GM12878 (cell line): ENCODE measurements around the gene HJURP. TPM values are rescaled to one million over a fixed set of nuclear protein-coding genes. Genes with fewer than 3 reads are reported as not detected.

Experiments used
- ATAC-seq: fragments of 200-7000 bp; cut with Tn5 transposase; 3 replicates; pipeline ENCODE4 v1.9.1; 2020; ENCODE audit warnings: mild to moderate bottlenecking, moderate library complexity
- BruUV-seq: library from RNA; stranded (reverse); fragments of 400-500 nt; replicated peaks from 2 replicates; lab custom pipeline; 2021; lab: Mats Ljungman, UMichigan
- CTCF ChIA-PET: fragments of 300-600 bp; sonication (Branson Sonifier 250); formaldehyde crosslinking; extraction: SDS; loops from one replicate; lab custom pipeline; 2021; ENCODE audit warnings: inconsistent platforms; lab: Yijun Ruan, JAX
- POLR2A ChIA-PET: fragments of 350-600 bp; formaldehyde crosslinking; extraction: SDS; loops from one replicate; lab custom pipeline; 2021; ENCODE audit warnings: inconsistent platforms; lab: Charles Lee
- RAD21 ChIA-PET: fragments of 300-600 bp; sonication (Branson Sonifier 250); formaldehyde crosslinking; loops from one replicate; lab custom pipeline; 2023; ENCODE audit warnings: antibody characterized with exemption; ENCODE audit not compliant: unreplicated experiment; lab: Charles Lee
- SMC1A ChIA-PET: fragments of 300-600 bp; sonication (Branson Sonifier 250); formaldehyde crosslinking; loops from one replicate; lab custom pipeline; 2023; ENCODE audit not compliant: unreplicated experiment, uncharacterized antibody; lab: Charles Lee
- DNase-seq: peaks from one replicate; pipeline ENCODE4 v3.0.0-alpha.2; 2011; ENCODE audit warnings: low read depth, low spot score
- FAIRE-seq: peaks from 3 replicates; lab custom pipeline; 2011; peaks lifted over from hg19 to GRCh38; lab: Jason Lieb, UNC
- H2AFZ ChIP-seq: 2 replicates; pipeline ENCODE4 v1.6.0; 2011; ENCODE audit warnings: low read depth, low read length, control low read depth; ENCODE audit not compliant: control insufficient read depth
- H3K27ac ChIP-seq: 2 replicates; pipeline ENCODE4 v1.5.1; 2011; ENCODE audit warnings: control low read depth; ENCODE audit not compliant: control insufficient read depth, insufficient read depth
- H3K27me3 ChIP-seq, 2 experiments: replicated peaks in 1 of 2; 2 replicates each; pipeline versions ENCODE4 v1.6.0 to v1.6.1; 2011; ENCODE audit warnings: low read length in 1 of 2; ENCODE audit not compliant: control insufficient read depth in 2 of 2, insufficient read depth in 2 of 2
- H3K36me3 ChIP-seq, 2 experiments: 2 replicates each; pipeline ENCODE4 v1.5.1; 2011; ENCODE audit warnings: low read length in 1 of 2; ENCODE audit not compliant: control insufficient read depth in 2 of 2, insufficient read depth in 2 of 2
- H3K4me1 ChIP-seq: 2 replicates; pipeline ENCODE4 v1.6.1; 2011; ENCODE audit warnings: mild to moderate bottlenecking, low read length, moderate library complexity, mixed read lengths; ENCODE audit not compliant: control insufficient read depth, insufficient read depth
- H3K4me2 ChIP-seq: 2 replicates; pipeline ENCODE4 v1.6.0; 2011; ENCODE audit warnings: control low read depth; ENCODE audit not compliant: control insufficient read depth, insufficient read depth
- H3K4me3 ChIP-seq: fragments of 200-600 bp; sonication (generic); 2 replicates; pipeline ENCODE4 v1.5.1; 2016
- H3K79me2 ChIP-seq: 2 replicates; pipeline ENCODE4 v1.6.0; 2011; ENCODE audit warnings: low read length; ENCODE audit not compliant: control insufficient read depth, insufficient read depth
- H3K9ac ChIP-seq: 2 replicates; pipeline ENCODE4 v1.8.0; 2011; ENCODE audit warnings: low read length, control low read depth, mixed read lengths; ENCODE audit not compliant: control insufficient read depth, insufficient read depth
- H3K9me3 ChIP-seq: replicated peaks from 3 replicates; pipeline ENCODE4 v1.5.1; 2011; ENCODE audit warnings: mild to moderate bottlenecking, low read length; ENCODE audit not compliant: control insufficient read depth, insufficient read depth
- H4K20me1 ChIP-seq: 2 replicates; pipeline ENCODE4 v1.6.0; 2011; ENCODE audit not compliant: control insufficient read depth, insufficient read depth
- BCL3 ChIP-seq: IDR thresholded peaks from 2 replicates; pipeline ENCODE4 v1.6.1; 2011; ENCODE audit warnings: borderline replicate concordance, low read depth, mild to moderate bottlenecking, moderate library complexity, low read length; ENCODE audit not compliant: insufficient read depth, poor library complexity, severe bottlenecking
- BRCA1 ChIP-seq: IDR thresholded peaks from 2 replicates; pipeline ENCODE4 v1.6.1; 2011; ENCODE audit warnings: low read depth, low read length, improper control_type of control experiment
- CBX5 ChIP-seq: sonication (generic); IDR thresholded peaks from 2 replicates; pipeline ENCODE4 v1.6.1; 2016; ENCODE audit warnings: low read depth, moderate library complexity, mild to moderate bottlenecking, inconsistent platforms
- CHD1 ChIP-seq: IDR thresholded peaks from 2 replicates; pipeline ENCODE4 v1.6.1; 2012; ENCODE audit warnings: low read depth, low read length, improper control_type of control experiment
- CUX1 ChIP-seq: IDR thresholded peaks from 2 replicates; pipeline ENCODE4 v1.6.1; 2012; ENCODE audit warnings: improper control_type of control experiment, low read depth, low read length; ENCODE audit not compliant: insufficient replicate concordance
- ELK1 ChIP-seq: IDR thresholded peaks from 2 replicates; pipeline ENCODE4 v1.6.1; 2012; ENCODE audit warnings: low read depth, low read length, improper control_type of control experiment
- EP300 ChIP-seq, 2 experiments: fragments of 150-350 bp in 1 of 2; IDR thresholded peaks; 2 replicates each; pipeline ENCODE4 v1.6.1; 2011 to 2012; ENCODE audit warnings: low read depth in 2 of 2, low read length in 2 of 2, borderline replicate concordance in 1 of 2, improper control_type of control experiment in 1 of 2, inconsistent platforms in 1 of 2; ENCODE audit not compliant: control insufficient read depth in 1 of 2
- HCFC1 ChIP-seq: fragments of 150-350 bp; IDR thresholded peaks from 2 replicates; pipeline ENCODE4 v1.6.1; 2014; ENCODE audit warnings: low read length
- MEF2A ChIP-seq: IDR thresholded peaks from 2 replicates; pipeline ENCODE4 v1.6.1; 2011; ENCODE audit warnings: low read depth, mild to moderate bottlenecking, low read length, moderate library complexity; ENCODE audit not compliant: insufficient read depth
- RCOR1 ChIP-seq: conservative IDR thresholded peaks from 2 replicates; pipeline ENCODE4 v1.6.1; 2012; ENCODE audit warnings: low read depth, low read length, improper control_type of control experiment
- RUNX3 ChIP-seq: IDR thresholded peaks from 2 replicates; pipeline ENCODE4 v1.6.1; 2012; ENCODE audit warnings: low read length, inconsistent platforms
- SPI1 ChIP-seq: IDR thresholded peaks from 2 replicates; pipeline ENCODE4 v1.6.1; 2011; ENCODE audit warnings: low read depth, mild to moderate bottlenecking, low read length, moderate library complexity, borderline replicate concordance; ENCODE audit not compliant: insufficient read depth
- USF2 ChIP-seq: IDR thresholded peaks from 2 replicates; pipeline ENCODE4 v1.6.1; 2011; ENCODE audit warnings: low read depth, low read length, improper control_type of control experiment, borderline replicate concordance
- ZNF622 ChIP-seq: fragments of 450-650 bp; IDR thresholded peaks from 2 replicates; pipeline ENCODE4 v1.6.1; 2017; ENCODE audit warnings: mild to moderate bottlenecking, inconsistent platforms
- WGBS: methylation state at CpG from one replicate; pipeline ENCODE4 v1.1.6; 2016; ENCODE audit warnings: low lambda C conversion rate; ENCODE audit not compliant: insufficient replicate concordance, insufficient coverage; ENCODE audit errors: missing lambda C conversion rate; 5-methylcytosine and 5-hydroxymethylcytosine counted together
- in situ Hi-C: fragments of 300-500 bp; cut with MboI; formaldehyde crosslinking; loops from 9 replicates; pipeline ENCODE4 v1.14.3; 2018; ENCODE audit warnings: mixed read lengths
- intact Hi-C: fragments of 100-400 bp; cut with micrococcal nuclease; formaldehyde crosslinking; loops from one replicate; pipeline ENCODE4 v1.14.2; 2022; ENCODE audit not compliant: unreplicated experiment
- polyA plus RNA-seq, 11 experiments: library from polyadenylated mRNA; depleted of rRNA in 4 of 11; unstranded in 6 of 11; stranded (reverse) in 5 of 11; fragments of >200 nt; fragmentation: Nextera tagmentation in 4 of 11; fragmentation: Illumina TruSeq in 1 of 11; extraction: Ambion mirVana in 4 of 11; extraction: Trizol in 1 of 11; gene quantifications; 1 replicate in 1 of 11; 2 replicates in 10 of 11; pipeline versions ENCODE4 v1.2.1 to v1.2.3, GENCODE V29; 2011 to 2016; ENCODE audit warnings: inconsistent platforms in 2 of 11, missing spikeins in 2 of 11, low read depth in 1 of 11
- total RNA-seq, 4 experiments: library from RNA; depleted of rRNA in 3 of 4; stranded (reverse); fragments of >200 nt in 3 of 4; fragmentation: Illumina TruSeq in 1 of 4; extraction: Trizol in 1 of 4; gene quantifications; 2 replicates each; pipeline versions ENCODE4 v1.2.1 to v1.2.3, GENCODE V29; 2013 to 2021

Gene HJURP
- total and polyA plus RNA-seq, 10 of the 15 experiments (the other 5 are each of a cell fraction or from before 2014, with no cell fraction given) = 12.7 to 68.9 (median 44.4) TPM

GRCh38 chr2:233811732-233812131 is 42.6 kb downstream of the HJURP start (continued):
- no peak for TF ChIP-seq CBX5
- TF ChIP-seq CHD1 = no peak
- TF ChIP-seq RCOR1 = no peak
- no peak for TF ChIP-seq MEF2A
- no peak for TF ChIP-seq RUNX3
- no peak for TF ChIP-seq ZNF622
- no peak for TF ChIP-seq BRCA1
- no peak for TF ChIP-seq HCFC1
- TF ChIP-seq ELK1 = no peak

- no peaks in the 10 kb centered on the region for H3K9me3 ChIP-seq
- no peaks in the 10 kb centered on the region for H3K36me3 ChIP-seq
- H4K20me1 ChIP-seq = no peaks in the 10 kb centered on the region
- H3K79me2 ChIP-seq = no peaks in the 10 kb centered on the region
- WGBS = 25% methylated on average over 4 of the region's 4 CpGs
- CTCF ChIA-PET = no interaction called here
- ATAC-seq = no peak
- RAD21 ChIA-PET = no interaction called here
- no peaks in the 10 kb centered on the region; a peak in 2 of 4 replicates for H3K27me3 ChIP-seq
- in situ Hi-C loops (no loop called here), intact Hi-C loops (no loop called here)
- no peak overlapping the region for H2AFZ ChIP-seq
- H3K4me3 ChIP-seq = no peak overlapping the region
- DNase-seq = no peak
- no peak for FAIRE-seq
- H3K27ac ChIP-seq = no peak overlapping the region
- no peak overlapping the region for H3K9ac ChIP-seq
- POLR2A ChIA-PET = interaction anchor here (0.6 kb wide), 1 partner anchor 70 kb away, joined by 3 read pairs; no protein-coding TSS in a partner anchor
- H3K4me1 ChIP-seq = no peaks in the 10 kb centered on the region
- H3K4me2 ChIP-seq = no peak overlapping the region
- no TSS peak for BruUV-seq
- SMC1A ChIA-PET = no interaction called here
- TF ChIP-seq SPI1 (no peak), USF2 (no peak), CUX1 (no peak), BCL3 (no peak), EP300 (IDR thresholded peaks at IDR 0.05; ENCODE audit: borderline replicate concordance in 1 of 2, control insufficient read depth in 1 of 2, low read depth in 2 of 2, low read length in 2 of 2) (no peak)
Observed at GRCh38 chr2:233811087-233811486, 43.2 kb downstream of the HJURP start.
